HepG2 (cell line): ENCODE results near the gene CHCHD1. TPM values are rescaled to one million over a fixed set of nuclear protein-coding genes. Genes with fewer than 3 reads are reported as not detected.

Experiments
- ATAD3A ChIP-seq: sonication (generic); formaldehyde crosslinking; IDR thresholded peaks from 2 replicates; pipeline ENCODE4 v1.4.0; 2020; ENCODE audit warnings: missing genetic modification reagents
- HOMEZ ChIP-seq: IDR thresholded peaks from 2 replicates; pipeline ENCODE4 v1.6.1; 2016; ENCODE audit warnings: low read depth
- ISL2 ChIP-seq: sonication (generic); formaldehyde crosslinking; IDR thresholded peaks from 2 replicates; pipeline ENCODE4 v1.5.0; 2020; ENCODE audit warnings: missing genetic modification reagents
- NR2F2 ChIP-seq: IDR thresholded peaks from 2 replicates; pipeline ENCODE4 v1.6.1; 2012; ENCODE audit warnings: low read depth, inconsistent platforms, borderline replicate concordance
- RFX1 ChIP-seq: fragments of 450-650 bp; IDR thresholded peaks from 2 replicates; pipeline ENCODE4 v1.6.1; 2017
- TEAD3 ChIP-seq: optimal IDR thresholded peaks from 2 replicates; pipeline ENCODE3; 2016; ENCODE audit warnings: borderline replicate concordance
- ZBED4 ChIP-seq: sonication (generic); formaldehyde crosslinking; IDR thresholded peaks from 2 replicates; pipeline ENCODE4 v1.4.0; 2020; ENCODE audit warnings: missing genetic modification reagents, borderline replicate concordance
- ZBTB40 ChIP-seq, 2 experiments: fragments of 450-650 bp in 1 of 2; sonication (generic) in 1 of 2; formaldehyde crosslinking in 1 of 2; IDR thresholded peaks; 2 replicates each; pipeline versions ENCODE4 v1.6.1 to v1.8.0; 2016 to 2022; ENCODE audit warnings: antibody characterized with exemption in 1 of 2, mild to moderate bottlenecking in 1 of 2, missing genetic modification reagents in 1 of 2
- ZNF441 ChIP-seq: sonication (generic); formaldehyde crosslinking; IDR thresholded peaks from 2 replicates; pipeline ENCODE4 v1.7.0; 2021; ENCODE audit warnings: missing genetic modification reagents, borderline replicate concordance
- ZNF589 ChIP-seq: sonication (generic); formaldehyde crosslinking; conservative IDR thresholded peaks from 2 replicates; pipeline ENCODE4 v1.8.0; 2022; ENCODE audit warnings: mild to moderate bottlenecking, moderate library complexity, missing genetic modification reagents
- ZNF619 ChIP-seq: sonication (generic); formaldehyde crosslinking; IDR thresholded peaks from 2 replicates; pipeline ENCODE4 v1.4.0; 2020; ENCODE audit warnings: mild to moderate bottlenecking, missing genetic modification reagents
- ZNF652 ChIP-seq: IDR thresholded peaks from 2 replicates; pipeline ENCODE4 v1.6.1; 2016; ENCODE audit warnings: low read depth, borderline replicate concordance
- ZZZ3 ChIP-seq: sonication (generic); formaldehyde crosslinking; IDR thresholded peaks from 2 replicates; pipeline ENCODE4 v1.4.0; 2020; ENCODE audit warnings: missing genetic modification reagents, mild to moderate bottlenecking, borderline replicate concordance
- polyA plus RNA-seq, 8 experiments: library from polyadenylated mRNA; depleted of rRNA in 3 of 8; stranded (reverse) in 7 of 8; unstranded in 1 of 8; fragments of >200 nt; fragmentation: Illumina TruSeq in 4 of 8; extraction: Trizol in 4 of 8; gene quantifications; 2 replicates each; pipeline versions ENCODE4 v1.2.1 to v1.2.3, GENCODE V29; 2011 to 2016; ENCODE audit warnings: low read depth in 4 of 8, missing spikeins in 1 of 8, mixed read lengths in 1 of 8; ENCODE audit not compliant: insufficient read depth in 1 of 8
- total RNA-seq, 5 experiments: library from RNA; depleted of rRNA; stranded (reverse); fragments of >200 nt; fragmentation: Illumina TruSeq; extraction: Trizol; gene quantifications; 2 replicates each; pipeline ENCODE4 v1.2.3, GENCODE V29; 2016; ENCODE audit warnings: low read depth in 1 of 5

CHCHD1 gene
- total and polyA plus RNA-seq, 2 of the 13 experiments (the other 11 are each of a cell fraction or from before 2014, with no cell fraction given), result 36.9 to 71.2 TPM

- TF ChIP-seq HOMEZ (CRISPR knock-in tag) (peak; percentile 57; the same call in 1 of the 2 replicates), ZBTB40 (IDR thresholded peaks at IDR 0.05) (peak; percentile 68), ZBTB40 (CRISPR knock-in tag; IDR thresholded peaks at IDR 0.05) (no peak), ZNF652 (CRISPR knock-in tag) (no peak), ZNF441 (0 out of 2 replicates have a peak, but pooled peaks have one; percentile 19), ATAD3A (CRISPR knock-in tag) (no peak), ISL2 (CRISPR knock-in tag) (no peak), ZZZ3 (CRISPR knock-in tag) (no peak; the same call in 1 of the 2 replicates), ZNF619 (CRISPR knock-in tag) (no peak), ZBED4 (CRISPR knock-in tag) (no peak), TEAD3 (CRISPR knock-in tag) (peak; percentile 13), RFX1 (no peak), NR2F2 (no peak), ZNF589 (no peak)
Observed at GRCh38 chr10:73785211-73785720, 3.4 kb downstream of the CHCHD1 start, which contains the start of gene ZSWIM8 (continued).
